ENCODE results near the gene NID2. TPM values are rescaled to one million over a fixed set of nuclear protein-coding genes. Genes with fewer than 3 reads are reported as not detected.

Gene NID2
- total and polyA plus RNA-seq, 9 of the 15 experiments (the other 6 are each of a cell fraction or from before 2014, with no cell fraction given): 0.04 to 0.45 (median 0.16) TPM; not detected in 3

DNA sequence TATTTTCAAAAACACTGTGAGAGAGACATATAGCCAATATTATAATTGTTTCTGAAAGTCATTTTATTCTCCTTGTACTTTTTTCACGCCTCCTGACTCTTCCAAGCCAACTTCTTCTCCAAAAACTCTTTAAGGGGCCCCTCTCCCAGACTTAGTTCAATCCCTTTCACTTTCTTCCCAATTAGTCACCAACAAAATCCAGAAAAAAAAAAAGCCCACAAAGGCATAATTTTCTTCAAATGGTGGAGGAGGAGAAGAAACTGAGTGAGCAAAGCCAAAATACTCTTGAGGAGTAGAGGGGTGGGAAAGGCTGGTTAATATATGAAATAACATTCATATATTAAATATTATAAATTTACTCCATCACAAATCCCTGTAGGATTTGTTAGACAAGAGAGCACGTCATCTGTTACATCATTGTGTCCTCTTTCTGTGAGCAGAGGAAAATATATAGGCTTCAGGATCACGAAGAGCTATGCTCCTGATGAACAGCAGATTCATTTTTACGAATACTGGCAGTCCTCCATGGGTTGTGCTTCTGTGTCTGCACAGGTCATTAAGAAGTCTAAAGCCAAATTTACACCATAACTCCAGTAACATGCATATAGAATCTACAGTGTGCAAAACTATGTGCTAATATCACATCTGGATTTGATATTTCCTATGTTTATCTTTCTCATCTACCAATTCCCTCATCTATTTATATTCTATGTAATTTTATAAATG lies 25.9 kb upstream of the NID2 start:
- no peak for TF ChIP-seq MEF2A (IDR thresholded peaks at IDR 0.05; ENCODE audit: control insufficient read depth, low read depth, low read length)
- no peaks in the 10 kb centered on the region for H3K9me3 ChIP-seq (replicated peaks; ENCODE audit: control insufficient read depth, insufficient read depth, low read depth, low read length)
- no peak overlapping the region for H3K4me2 ChIP-seq (ENCODE audit: insufficient read depth, low read length)
- no peaks in the 10 kb centered on the region for H3K4me1 ChIP-seq (replicated peaks in 1 of 2; ENCODE audit: control insufficient read depth in 2 of 2, insufficient read depth in 2 of 2, low read length in 2 of 2)
- ChIA-PET CTCF (ENCODE audit: low intra/inter-chr PET ratio) (no interaction called here), POLR2A (no interaction called here)
- no peaks in the 10 kb centered on the region for H3K36me3 ChIP-seq (ENCODE audit: control insufficient read depth, insufficient read depth, low read length)
- no peak overlapping the region for H3K9ac ChIP-seq (ENCODE audit: insufficient read depth in 1 of 2, low read depth in 2 of 2, low read length in 2 of 2)
- H3K27ac ChIP-seq (ENCODE audit: extremely low read depth, low read depth, low read length): no peak overlapping the region
- H3K27me3 ChIP-seq (ENCODE audit: control insufficient read depth in 2 of 2, insufficient read depth in 2 of 2, low read length in 2 of 2): no peaks in the 10 kb centered on the region
- WGBS (ENCODE audit: insufficient coverage, low coverage, missing lambda C conversion rate): 0% methylated on average over 4 of the region's 4 CpGs
- no peaks in the 10 kb centered on the region for H4K20me1 ChIP-seq (replicated peaks; ENCODE audit: control insufficient read depth, insufficient read depth, low read length)
- no peak for DNase-seq (ENCODE audit: extremely low read depth in 1 of 4, low spot score in 3 of 4)
- H2AFZ ChIP-seq (ENCODE audit: low read depth, low read length): no peak overlapping the region
- no peaks in the 10 kb centered on the region for H3K79me2 ChIP-seq (ENCODE audit: control insufficient read depth, insufficient read depth, low read length)
- no peak for FAIRE-seq
- H3K9me1 ChIP-seq (ENCODE audit: control insufficient read depth, insufficient read depth, low read length): no peaks in the 10 kb centered on the region
- ATAC-seq: no peak
- intact Hi-C loops (cut with micrococcal nuclease): no loop called here
- BruUV-seq (replicated peaks): no TSS peak
- no peak overlapping the region for H3K4me3 ChIP-seq
- in situ Hi-C loops (cut with MboI): no loop called here

- CTCF ChIA-PET (ENCODE audit: low intra/inter-chr PET ratio): no interaction called here
- ATAC-seq (no peak), DNase-seq (ENCODE audit: extremely low read depth in 1 of 4, low spot score in 3 of 4) (no peak), FAIRE-seq (no peak)
- no peak overlapping the region for H2AFZ ChIP-seq (ENCODE audit: low read depth, low read length)
- no peaks in the 10 kb centered on the region for H3K79me2 ChIP-seq (ENCODE audit: control insufficient read depth, insufficient read depth, low read length)
- H4K20me1 ChIP-seq (replicated peaks; ENCODE audit: control insufficient read depth, insufficient read depth, low read length): no peaks in the 10 kb centered on the region
- no peaks in the 10 kb centered on the region for H3K4me1 ChIP-seq (replicated peaks in 1 of 2; ENCODE audit: control insufficient read depth in 2 of 2, insufficient read depth in 2 of 2, low read length in 2 of 2)
- no peak overlapping the region for H3K27ac ChIP-seq (ENCODE audit: extremely low read depth, low read depth, low read length)
- BruUV-seq (replicated peaks): no TSS peak
- in situ Hi-C loops (cut with MboI): no loop called here
- no peaks in the 10 kb centered on the region for H3K9me1 ChIP-seq (ENCODE audit: control insufficient read depth, insufficient read depth, low read length)
- H3K4me3 ChIP-seq: no peak overlapping the region
- no peaks in the 10 kb centered on the region for H3K9me3 ChIP-seq (replicated peaks; ENCODE audit: control insufficient read depth, insufficient read depth, low read depth, low read length)
- TF ChIP-seq, protein P1, sequence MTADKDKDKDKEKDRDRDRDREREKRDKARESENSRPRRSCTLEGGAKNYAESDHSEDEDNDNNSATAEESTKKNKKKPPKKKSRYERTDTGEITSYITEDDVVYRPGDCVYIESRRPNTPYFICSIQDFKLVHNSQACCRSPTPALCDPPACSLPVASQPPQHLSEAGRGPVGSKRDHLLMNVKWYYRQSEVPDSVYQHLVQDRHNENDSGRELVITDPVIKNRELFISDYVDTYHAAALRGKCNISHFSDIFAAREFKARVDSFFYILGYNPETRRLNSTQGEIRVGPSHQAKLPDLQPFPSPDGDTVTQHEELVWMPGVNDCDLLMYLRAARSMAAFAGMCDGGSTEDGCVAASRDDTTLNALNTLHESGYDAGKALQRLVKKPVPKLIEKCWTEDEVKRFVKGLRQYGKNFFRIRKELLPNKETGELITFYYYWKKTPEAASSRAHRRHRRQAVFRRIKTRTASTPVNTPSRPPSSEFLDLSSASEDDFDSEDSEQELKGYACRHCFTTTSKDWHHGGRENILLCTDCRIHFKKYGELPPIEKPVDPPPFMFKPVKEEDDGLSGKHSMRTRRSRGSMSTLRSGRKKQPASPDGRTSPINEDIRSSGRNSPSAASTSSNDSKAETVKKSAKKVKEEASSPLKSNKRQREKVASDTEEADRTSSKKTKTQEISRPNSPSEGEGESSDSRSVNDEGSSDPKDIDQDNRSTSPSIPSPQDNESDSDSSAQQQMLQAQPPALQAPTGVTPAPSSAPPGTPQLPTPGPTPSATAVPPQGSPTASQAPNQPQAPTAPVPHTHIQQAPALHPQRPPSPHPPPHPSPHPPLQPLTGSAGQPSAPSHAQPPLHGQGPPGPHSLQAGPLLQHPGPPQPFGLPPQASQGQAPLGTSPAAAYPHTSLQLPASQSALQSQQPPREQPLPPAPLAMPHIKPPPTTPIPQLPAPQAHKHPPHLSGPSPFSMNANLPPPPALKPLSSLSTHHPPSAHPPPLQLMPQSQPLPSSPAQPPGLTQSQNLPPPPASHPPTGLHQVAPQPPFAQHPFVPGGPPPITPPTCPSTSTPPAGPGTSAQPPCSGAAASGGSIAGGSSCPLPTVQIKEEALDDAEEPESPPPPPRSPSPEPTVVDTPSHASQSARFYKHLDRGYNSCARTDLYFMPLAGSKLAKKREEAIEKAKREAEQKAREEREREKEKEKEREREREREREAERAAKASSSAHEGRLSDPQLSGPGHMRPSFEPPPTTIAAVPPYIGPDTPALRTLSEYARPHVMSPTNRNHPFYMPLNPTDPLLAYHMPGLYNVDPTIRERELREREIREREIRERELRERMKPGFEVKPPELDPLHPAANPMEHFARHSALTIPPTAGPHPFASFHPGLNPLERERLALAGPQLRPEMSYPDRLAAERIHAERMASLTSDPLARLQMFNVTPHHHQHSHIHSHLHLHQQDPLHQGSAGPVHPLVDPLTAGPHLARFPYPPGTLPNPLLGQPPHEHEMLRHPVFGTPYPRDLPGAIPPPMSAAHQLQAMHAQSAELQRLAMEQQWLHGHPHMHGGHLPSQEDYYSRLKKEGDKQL (CRISPR knock-in tag; IDR thresholded peaks at IDR 0.05; ENCODE audit: borderline replicate concordance): no peak
- no peak for TF ChIP-seq ZNF778 (CRISPR knock-in tag; IDR thresholded peaks at IDR 0.05)
- TF ChIP-seq SPI1 (IDR thresholded peaks at IDR 0.05; ENCODE audit: borderline replicate concordance, low read depth, low read length): no peak
- no peak for TF ChIP-seq COPS2 (conservative IDR thresholded peaks at IDR 0.05)
- TF ChIP-seq SRSF9 (IDR thresholded peaks at IDR 0.05; ENCODE audit: borderline replicate concordance, low read depth, low read length): no peak
- intact Hi-C loops (cut with micrococcal nuclease): no loop called here
- POLR2A ChIA-PET: no interaction called here
- H3K9ac ChIP-seq (ENCODE audit: insufficient read depth in 1 of 2, low read depth in 2 of 2, low read length in 2 of 2): no peak overlapping the region
- H3K27me3 ChIP-seq (ENCODE audit: control insufficient read depth in 2 of 2, insufficient read depth in 2 of 2, low read length in 2 of 2): no peaks in the 10 kb centered on the region
- no peaks in the 10 kb centered on the region for H3K36me3 ChIP-seq (ENCODE audit: control insufficient read depth, insufficient read depth, low read length)
- no peak overlapping the region for H3K4me2 ChIP-seq (ENCODE audit: insufficient read depth, low read length)
These were observed 23.1 kb upstream of the NID2 start for GRCh38 chr14:52091928-52092327.

All from K562 (cell line).